HL-60/S4 treated with retinoic acid at 250 ng/mL for 4 days and 3 days (cell line): ENCODE data around the gene ERCC6.

ENCODE experiments used
- in situ Hi-C: fragments of 300-500 bp; cut with MboI; formaldehyde crosslinking; loops from 2 replicates; pipeline ENCODE4 v1.7.0; 2022; ENCODE audit warnings: low sequenced_read_pairs

ERCC6 gene

GRCh38 chr10:49516216-49516970 is 22.5 kb downstream of the ERCC6 start:
- in situ Hi-C loops: loop anchor here (25.0 kb wide), 3 partner anchors 529 to 954 kb away; no protein-coding TSS in a partner anchor

DNA sequence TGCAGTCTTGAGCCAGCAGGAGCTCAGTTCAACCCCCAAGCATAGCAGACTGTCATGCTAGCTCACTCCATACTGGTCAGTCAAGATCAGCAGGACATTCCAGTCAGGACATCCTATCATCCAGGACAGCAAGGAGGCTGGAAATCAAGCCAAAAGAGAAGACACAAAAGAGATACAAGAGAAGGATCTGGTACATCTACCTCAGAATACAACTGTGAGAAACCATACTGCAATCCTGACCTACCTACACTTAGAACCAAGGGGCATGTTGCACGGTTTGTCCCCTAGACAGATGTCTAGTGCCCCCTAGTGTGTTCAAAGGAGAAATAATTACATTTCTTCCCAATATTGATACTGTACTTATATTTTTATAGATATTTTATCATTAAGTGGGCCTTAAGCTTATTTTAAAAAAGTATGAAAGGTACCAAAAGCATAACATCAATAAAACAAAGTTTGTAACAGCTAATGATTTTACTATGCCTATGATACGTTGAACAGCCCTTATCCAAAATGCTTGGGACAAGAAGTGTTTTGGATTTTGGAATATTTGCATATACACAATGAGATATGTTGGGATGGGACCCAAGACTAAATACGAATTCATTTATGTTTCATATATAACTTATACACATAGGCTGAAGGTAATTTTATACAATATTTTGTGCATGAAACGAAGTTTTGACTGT is 26.7 kb downstream of the ERCC6 start:
- in situ Hi-C loops: loop anchor here (25.0 kb wide), 3 partner anchors 525 to 950 kb away; no protein-coding TSS in a partner anchor

DNA sequence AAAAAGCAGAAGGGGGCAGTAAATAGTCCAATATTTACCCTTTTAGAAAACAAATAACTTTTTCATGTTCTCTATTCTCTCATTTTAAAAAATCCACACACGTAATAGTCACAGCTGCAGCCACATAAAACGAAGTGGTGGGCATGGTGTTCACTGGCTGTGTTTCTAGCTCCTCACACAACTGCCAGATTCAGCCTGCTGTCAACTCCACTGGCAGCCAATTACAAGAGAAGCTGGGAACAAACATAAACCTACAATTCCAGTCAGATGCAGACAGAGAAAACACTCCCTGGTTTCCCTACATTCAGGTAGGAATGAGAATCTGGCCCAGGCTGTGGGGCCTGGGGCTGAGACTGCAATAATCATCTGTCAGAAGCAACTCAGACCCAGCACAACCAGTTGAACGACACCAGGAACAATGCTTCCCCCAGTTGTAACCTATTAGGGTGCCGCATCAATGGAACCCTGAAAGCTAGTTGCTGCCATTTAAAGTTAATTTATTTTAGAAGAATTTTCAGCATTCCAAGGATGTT is 29.1 kb downstream of the ERCC6 start:
- in situ Hi-C loops: loop anchor here (25.0 kb wide), 3 partner anchors 523 to 948 kb away; no protein-coding TSS in a partner anchor

- in situ Hi-C loops: loop anchor here (25.0 kb wide), 3 partner anchors 521 to 946 kb away; no protein-coding TSS in a partner anchor
These were observed 30.3 kb downstream of the ERCC6 start for GRCh38 chr10:49508654-49509053.

DNA sequence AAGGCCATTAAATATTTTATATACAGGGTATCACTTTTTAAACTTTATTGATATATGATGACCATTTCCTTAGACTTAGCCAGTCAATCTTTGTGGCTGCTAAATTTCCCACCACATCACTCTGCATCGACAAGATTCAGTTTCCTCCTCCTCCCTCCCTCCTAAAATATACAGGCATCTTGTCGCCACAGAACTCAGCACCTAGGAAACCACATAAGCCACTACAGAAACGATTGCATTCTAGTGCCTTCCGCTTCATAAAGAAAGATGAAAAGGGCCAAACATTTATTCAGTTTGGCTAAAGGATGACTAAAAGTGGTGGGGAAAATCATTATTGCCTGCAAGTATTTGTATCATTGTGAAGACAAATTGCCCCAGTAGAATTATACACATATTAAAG is 30.7 kb downstream of the ERCC6 start:
- in situ Hi-C loops: loop anchor here (25.0 kb wide), 3 partner anchors 521 to 946 kb away; no protein-coding TSS in a partner anchor

GRCh38 chr10:49505589-49505988 is 33.3 kb downstream of the ERCC6 start:
- in situ Hi-C loops: loop anchor here (25.0 kb wide), 3 partner anchors 518 to 943 kb away; no protein-coding TSS in a partner anchor

DNA sequence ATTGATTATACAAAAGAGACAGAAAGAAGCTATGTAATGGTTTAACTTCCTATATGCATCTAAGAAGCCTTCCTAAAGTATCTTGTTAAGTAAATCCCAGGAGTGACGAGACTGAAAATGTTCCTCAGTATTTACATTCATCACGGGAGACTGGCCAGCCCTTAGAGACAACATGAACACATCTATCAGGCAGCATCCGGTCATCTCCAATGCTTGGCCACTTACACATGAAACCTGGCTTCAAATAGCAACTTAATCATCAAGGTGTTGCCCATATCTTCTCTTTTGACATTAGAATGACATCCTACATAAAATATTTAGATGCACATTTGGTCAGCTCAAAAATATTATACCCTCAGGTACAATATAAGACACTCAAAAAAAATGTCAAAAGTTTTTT is 33.8 kb downstream of the ERCC6 start:
- in situ Hi-C loops: loop anchor here (25.0 kb wide), 3 partner anchors 518 to 943 kb away; no protein-coding TSS in a partner anchor

- in situ Hi-C loops: loop anchor here (25.0 kb wide), 3 partner anchors 517 to 942 kb away; no protein-coding TSS in a partner anchor
These were observed 34.4 kb downstream of the ERCC6 start for GRCh38 chr10:49504528-49504927.

GRCh38 chr10:49502358-49502757 is 36.6 kb downstream of the ERCC6 start:
- in situ Hi-C loops: loop anchor here (25.0 kb wide), 3 partner anchors 515 to 940 kb away; no protein-coding TSS in a partner anchor

DNA sequence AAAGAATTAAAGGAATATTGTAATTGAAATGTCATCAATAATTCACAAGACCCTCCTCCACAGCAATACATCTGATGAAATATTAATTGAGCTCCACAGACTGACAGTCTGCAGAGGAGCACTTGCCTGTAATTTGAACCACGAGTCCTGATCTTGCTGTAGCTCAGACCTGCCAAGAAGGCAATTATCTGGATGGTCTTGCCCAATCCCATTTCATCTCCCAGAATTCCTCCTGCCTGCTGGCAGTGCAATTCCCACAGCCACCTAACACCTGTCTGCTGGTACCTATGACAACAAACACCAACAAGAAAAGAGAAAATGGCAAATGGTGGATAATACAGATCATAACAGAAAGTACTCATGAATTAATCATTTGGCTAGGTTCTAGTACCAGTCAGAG is 38.5 kb downstream of the ERCC6 start:
- in situ Hi-C loops: loop anchor here (25.0 kb wide), 3 partner anchors 513 to 938 kb away; no protein-coding TSS in a partner anchor

- in situ Hi-C loops: no loop called here
These were observed 39.5 kb downstream of the ERCC6 start for GRCh38 chr10:49499305-49499851.

DNA sequence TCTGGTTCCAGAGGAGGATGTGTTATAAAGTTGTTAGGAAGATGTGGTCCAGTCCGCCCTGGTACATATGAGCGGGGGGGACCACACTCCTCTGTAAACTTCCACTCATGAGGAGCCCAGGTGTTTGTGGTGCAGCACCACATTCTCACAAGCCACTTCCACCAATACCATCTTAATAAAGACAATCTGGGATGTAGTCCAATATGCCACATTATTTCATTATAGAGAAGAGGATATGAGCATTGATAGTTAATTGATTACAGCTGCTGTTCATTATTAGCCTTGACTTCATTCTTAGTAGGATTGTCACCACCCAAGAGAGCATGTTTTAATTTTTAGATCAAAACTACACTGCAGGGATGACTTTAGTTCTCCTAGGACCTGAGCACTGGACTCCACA is 40.5 kb downstream of the ERCC6 start:
- in situ Hi-C loops: no loop called here

- in situ Hi-C loops: no loop called here
These were observed 41.6 kb downstream of the ERCC6 start for GRCh38 chr10:49497358-49497757.

DNA sequence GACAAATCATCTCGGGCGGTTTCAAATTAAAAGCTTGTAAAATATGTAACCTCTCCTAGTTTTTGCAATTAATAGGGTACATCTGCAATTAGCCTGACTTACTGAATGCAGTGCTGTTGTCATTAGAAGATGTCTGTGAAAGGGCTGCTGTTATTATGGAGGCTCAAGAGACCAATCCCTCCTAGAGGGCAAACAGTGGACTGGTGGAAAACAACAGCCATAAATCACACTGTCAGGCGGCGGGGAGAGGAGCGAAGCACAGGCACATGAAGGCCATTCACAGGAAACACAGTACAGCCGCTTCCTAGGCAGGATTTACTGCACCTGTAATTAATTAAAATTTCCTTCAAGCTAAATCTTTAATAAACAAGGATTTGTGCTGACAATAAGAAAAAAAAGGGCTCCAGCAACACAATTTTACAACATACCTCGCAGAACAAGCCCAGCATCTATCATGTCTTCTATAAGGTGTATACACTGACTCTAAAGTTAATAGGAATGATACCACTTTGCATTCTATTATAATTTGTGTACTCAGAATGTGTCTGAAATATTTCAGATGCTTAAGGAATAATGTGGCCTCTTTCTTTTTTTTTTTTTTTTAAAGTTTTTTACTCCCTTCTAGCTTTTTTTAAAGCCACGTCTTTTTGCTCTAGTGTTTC is 50.7 kb downstream of the ERCC6 start:
- in situ Hi-C loops: no loop called here

GRCh38 chr10:49486738-49487137 is 52.2 kb downstream of the ERCC6 start:
- in situ Hi-C loops: no loop called here

GRCh38 chr10:49486009-49486408 is 52.9 kb downstream of the ERCC6 start:
- in situ Hi-C loops: no loop called here

- in situ Hi-C loops: no loop called here
These were observed 54.3 kb downstream of the ERCC6 start for GRCh38 chr10:49484486-49485235.

DNA sequence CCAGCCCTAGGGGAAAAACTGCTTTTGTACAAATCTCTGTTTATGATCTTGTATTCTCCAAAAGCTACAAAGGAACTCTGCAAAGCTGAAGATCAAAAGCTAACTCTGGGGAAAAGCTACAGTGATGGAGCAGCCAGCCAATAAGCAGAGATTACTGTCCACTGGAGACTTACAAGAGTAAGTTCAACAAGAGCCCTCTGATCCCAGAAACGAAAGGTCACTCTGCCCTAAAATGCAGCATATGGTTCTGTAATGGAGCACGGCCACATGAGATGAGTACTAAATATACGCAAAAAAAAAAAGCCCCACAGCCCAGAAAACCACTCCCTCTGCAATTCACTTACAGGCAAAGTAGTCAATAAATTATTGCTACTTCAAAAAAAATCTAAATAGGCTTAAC is 60.1 kb downstream of the ERCC6 start:
- in situ Hi-C loops: no loop called here

GRCh38 chr10:49474901-49475300 is 64.0 kb downstream of the ERCC6 start:
- in situ Hi-C loops: no loop called here

- in situ Hi-C loops: no loop called here
These were observed 67.4 kb downstream of the ERCC6 start for GRCh38 chr10:49471532-49471931.
